Trophoblast cell (in vitro differentiated cells and primary cell): ENCODE data around the gene TMEM121B.

Experiments used
- DNase-seq, 2 donors: peaks; one replicate each; pipeline ENCODE4 v3.0.0-alpha.2; 2016
- H2AFZ ChIP-seq: 2 replicates; pipeline ENCODE4 v1.6.1; 2013; ENCODE audit warnings: low read length, moderate library complexity, mild to moderate bottlenecking; ENCODE audit not compliant: insufficient read depth, poor library complexity
- H2AK5ac ChIP-seq: 2 replicates; pipeline ENCODE4 v1.6.1; 2013; ENCODE audit warnings: mild to moderate bottlenecking, low read length
- H2BK120ac ChIP-seq: 2 replicates; pipeline ENCODE4 v1.6.1; 2013; ENCODE audit warnings: low read length, mild to moderate bottlenecking, moderate library complexity; ENCODE audit not compliant: insufficient read depth, poor library complexity
- H2BK12ac ChIP-seq: 2 replicates; pipeline ENCODE4 v1.6.1; 2013; ENCODE audit warnings: mild to moderate bottlenecking, low read length, moderate library complexity
- H2BK5ac ChIP-seq: 2 replicates; pipeline ENCODE4 v1.6.1; 2013; ENCODE audit warnings: low read length, low read depth, moderate library complexity, mild to moderate bottlenecking; ENCODE audit not compliant: poor library complexity
- H3K14ac ChIP-seq: 2 replicates; pipeline ENCODE4 v1.6.1; 2013; ENCODE audit warnings: mild to moderate bottlenecking, low read length
- H3K18ac ChIP-seq: 2 replicates; pipeline ENCODE4 v1.6.1; 2013; ENCODE audit warnings: mild to moderate bottlenecking, low read length
- H3K23ac ChIP-seq: 2 replicates; pipeline ENCODE4 v1.6.1; 2013; ENCODE audit warnings: low read length
- H3K27ac ChIP-seq: 2 replicates; pipeline ENCODE4 v1.5.1; 2013; ENCODE audit warnings: low read depth, mild to moderate bottlenecking, inconsistent platforms, low read length, moderate library complexity
- H3K27me3 ChIP-seq: 2 replicates; pipeline ENCODE4 v1.6.1; 2013; ENCODE audit warnings: inconsistent platforms, mild to moderate bottlenecking, low read length, moderate library complexity; ENCODE audit not compliant: insufficient read depth
- H3K36me3 ChIP-seq, 2 experiments: 1 replicate in 1 of 2; 2 replicates in 1 of 2; pipeline ENCODE4 v1.6.1; 2013; ENCODE audit warnings: low read length in 2 of 2, mild to moderate bottlenecking in 2 of 2, moderate library complexity in 1 of 2; ENCODE audit not compliant: insufficient read depth in 2 of 2, control insufficient read depth in 1 of 2
- H3K4ac ChIP-seq: 2 replicates; pipeline ENCODE4 v1.6.1; 2013; ENCODE audit warnings: low read depth, mild to moderate bottlenecking, low read length, moderate library complexity
- H3K4me1 ChIP-seq, 2 experiments: 1 replicate in 1 of 2; 2 replicates in 1 of 2; pipeline ENCODE4 v1.6.1; 2013; ENCODE audit warnings: low read length in 2 of 2, mild to moderate bottlenecking in 2 of 2, moderate library complexity in 1 of 2; ENCODE audit not compliant: insufficient read depth in 2 of 2, control insufficient read depth in 1 of 2
- H3K4me2 ChIP-seq: 2 replicates; pipeline ENCODE4 v1.6.1; 2013; ENCODE audit warnings: inconsistent platforms, mild to moderate bottlenecking, low read length, moderate library complexity
- H3K4me3 ChIP-seq: 2 replicates; pipeline ENCODE4 v1.5.1; 2013; ENCODE audit warnings: mild to moderate bottlenecking, low read depth, low read length, inconsistent platforms
- H3K79me1 ChIP-seq: one replicate; pipeline ENCODE4 v1.6.1; 2013; ENCODE audit warnings: low read length
- H3K79me2 ChIP-seq: 2 replicates; pipeline ENCODE4 v1.6.1; 2013; ENCODE audit warnings: low read length, mild to moderate bottlenecking; ENCODE audit not compliant: control insufficient read depth, insufficient read depth, poor library complexity
- H3K9ac ChIP-seq: 2 replicates; pipeline ENCODE4 v1.6.1; 2013; ENCODE audit warnings: mild to moderate bottlenecking, low read length
- H3K9me3 ChIP-seq: 2 replicates; pipeline ENCODE4 v1.6.1; 2013; ENCODE audit warnings: low read depth, mild to moderate bottlenecking, control low read depth, inconsistent platforms, low read length; ENCODE audit not compliant: insufficient read depth
- H4K12ac ChIP-seq: 2 replicates; pipeline ENCODE4 v1.6.1; 2013; ENCODE audit warnings: low read depth, mild to moderate bottlenecking, low read length, moderate library complexity
- H4K8ac ChIP-seq: 2 replicates; pipeline ENCODE4 v1.6.1; 2013; ENCODE audit warnings: low read depth, mild to moderate bottlenecking, low read length, moderate library complexity
- H4K91ac ChIP-seq: one replicate; pipeline ENCODE4 v1.6.1; 2013; ENCODE audit warnings: low read depth, mild to moderate bottlenecking, low read length, moderate library complexity
- WGBS: extraction: QIAGEN DNeasy Blood & Tissue Kit; methylation state at CpG from one replicate; pipeline ENCODE4 v1.1.7; 2013; ENCODE audit warnings: missing lambda C conversion rate; ENCODE audit not compliant: insufficient read length, insufficient coverage; ENCODE audit errors: extremely low coverage; 5-methylcytosine and 5-hydroxymethylcytosine counted together

The TMEM121B gene

DNA sequence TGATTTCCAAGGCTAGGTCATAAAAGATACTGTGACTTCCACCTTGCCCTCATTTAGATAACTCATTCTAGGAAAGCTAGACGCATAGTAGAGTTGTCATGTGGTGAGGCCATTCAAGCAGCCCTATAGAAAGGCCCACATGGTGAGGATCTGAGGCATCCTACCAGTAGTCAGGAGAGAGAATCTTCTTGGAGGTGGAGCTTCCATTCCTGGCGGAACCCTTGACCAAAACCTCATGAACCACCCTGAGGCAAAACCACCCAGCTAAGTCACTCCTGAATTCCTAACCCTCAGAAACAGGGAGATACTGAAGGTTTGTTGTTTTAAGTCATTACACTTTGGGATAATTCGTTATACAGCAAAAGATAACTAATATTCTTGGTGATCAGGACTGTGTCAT lies 40.8 kb upstream of the TMEM121B start:
- DNase-seq = peak; percentile 58 to 71
- Histone ChIP-seq H3K79me2 (peaks cover 9% of the 10 kb centered on the region), H3K9ac (no peak overlapping the region), H2BK120ac (no peak overlapping the region), H2BK12ac (no peak overlapping the region), H3K4me2 (no peak overlapping the region), H3K4me3 (no peak overlapping the region), H3K27ac (no peak overlapping the region), H3K23ac (no peak overlapping the region), H3K4ac (no peak overlapping the region), H2AK5ac (no peak overlapping the region), H4K12ac (no peak overlapping the region), H3K4me1 (peaks cover 6% of the 10 kb centered on the region in 2 experiments), H4K91ac (no peak overlapping the region), H2AFZ (no peak overlapping the region), H4K8ac (no peak overlapping the region), H3K36me3 (no peaks in the 10 kb centered on the region), H3K18ac (no peak overlapping the region), H2BK5ac (no peak overlapping the region), H3K14ac (no peak overlapping the region), H3K9me3 (no peaks in the 10 kb centered on the region), H3K79me1 (peaks cover 11% of the 10 kb centered on the region), H3K27me3 (no peaks in the 10 kb centered on the region)
- no CpG with 5 or more reads among the region's 3 CpGs for WGBS

DNA sequence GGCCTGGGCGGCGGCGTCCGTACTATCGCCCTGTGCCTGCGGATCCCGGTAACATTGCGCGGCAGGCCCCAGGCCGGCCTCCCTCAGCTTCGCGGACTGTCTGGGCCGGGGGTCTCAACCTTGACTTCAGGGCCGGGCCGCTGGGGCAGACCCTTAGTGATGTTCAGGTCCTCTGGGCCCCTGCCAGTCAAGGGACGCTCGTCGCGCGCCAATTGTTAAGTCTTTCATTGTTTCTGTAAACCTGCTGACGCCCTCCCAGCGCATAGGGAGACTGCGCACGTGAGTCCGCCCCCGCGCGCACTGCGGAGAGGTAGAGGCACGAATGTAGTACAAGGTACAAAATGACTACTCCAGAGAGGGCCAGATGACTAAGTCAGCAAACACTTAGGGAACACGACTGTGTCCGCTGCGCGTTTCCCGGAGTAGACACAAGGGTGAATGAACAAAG lies 38.4 kb upstream of the TMEM121B start:
- peak overlapping the region; percentile 93 for H4K8ac ChIP-seq
- H3K27me3 ChIP-seq = no peaks in the 10 kb centered on the region
- H3K14ac ChIP-seq = peak overlapping the region; percentile 69
- H2BK12ac ChIP-seq = peak overlapping the region; percentile 9
- peak overlapping the region; percentile 91 for H2AFZ ChIP-seq
- H3K9ac ChIP-seq = peak overlapping the region; percentile 88
- H3K23ac ChIP-seq = no peak overlapping the region
- H3K4me2 ChIP-seq = peak overlapping the region; percentile 83
- H2BK120ac ChIP-seq = peak overlapping the region; percentile 24
- H3K4me1 ChIP-seq = peaks cover 6% of the 10 kb centered on the region in 2 experiments
- H3K79me2 ChIP-seq = peaks cover 9% of the 10 kb centered on the region
- peak overlapping the region; percentile 11 for H2AK5ac ChIP-seq
- H3K79me1 ChIP-seq = peaks cover 11% of the 10 kb centered on the region
- no CpG with 5 or more reads among the region's 35 CpGs for WGBS
- no peaks in the 10 kb centered on the region for H3K36me3 ChIP-seq
- peak overlapping the region; percentile 90 for H3K4me3 ChIP-seq
- no peak overlapping the region for H3K27ac ChIP-seq
- peak in 1 of 2 donors; percentile 58 for DNase-seq
- peak overlapping the region; percentile 74 for H3K18ac ChIP-seq
- H4K12ac ChIP-seq = peak overlapping the region; percentile 83
- H3K9me3 ChIP-seq = no peaks in the 10 kb centered on the region
- peak overlapping the region; percentile 58 for H4K91ac ChIP-seq
- H3K4ac ChIP-seq = peak overlapping the region; percentile 37
- H2BK5ac ChIP-seq = peak overlapping the region; percentile 28

DNA sequence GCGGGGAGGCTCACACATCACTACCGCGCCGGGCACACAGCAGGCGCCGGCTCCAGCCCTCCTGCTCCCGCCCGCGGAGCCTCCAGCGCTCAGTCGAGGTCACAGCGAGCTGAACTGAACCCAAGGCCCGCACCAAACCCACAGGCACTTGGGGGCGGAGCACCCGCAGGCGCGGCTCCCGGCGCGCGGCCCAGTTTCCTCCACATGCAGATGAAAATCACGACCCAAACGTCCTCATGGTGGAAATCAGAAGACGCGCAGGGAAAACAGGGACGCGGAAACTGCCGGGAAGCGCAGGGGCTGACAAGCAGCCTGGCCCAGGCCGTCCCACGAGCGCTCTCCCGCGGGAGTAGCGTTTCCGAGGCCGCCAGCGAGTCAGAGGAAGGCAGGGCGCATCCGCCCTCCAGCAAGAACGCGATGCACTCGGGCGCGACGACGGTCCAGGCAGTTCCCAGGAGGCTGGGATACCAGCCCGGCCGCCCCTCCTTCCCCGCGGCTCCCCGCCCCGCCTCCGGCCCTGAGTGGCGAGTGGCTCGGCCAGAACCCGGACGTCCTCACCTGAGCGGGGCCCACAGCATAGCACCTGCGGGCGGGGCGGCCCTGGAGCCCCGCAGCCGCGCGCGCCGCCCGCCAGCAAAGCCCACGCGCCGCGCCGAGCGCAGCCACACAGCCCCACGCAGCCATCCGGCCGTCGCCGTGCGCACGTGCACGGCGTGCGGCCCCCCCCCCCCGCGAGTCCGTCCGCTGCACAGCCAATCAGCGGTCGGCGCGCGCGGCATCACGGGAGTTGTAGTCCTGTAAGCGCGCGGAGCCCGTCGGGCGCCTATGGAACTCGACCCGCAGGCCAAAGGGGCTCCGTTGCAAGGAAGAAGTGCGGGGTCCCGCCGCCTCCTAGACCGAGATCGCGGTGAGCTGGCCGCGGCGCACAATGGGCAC lies 37.7 kb upstream of the TMEM121B start, which contains the start of gene HDHD5:
TSS of gene HDHD5 (minus strand) at position 710 of the 936 bp plus-strand sequence. CDS start at position 684, 26 bp downstream.
- peak; percentile 87 to 89 for DNase-seq
- H3K79me1 ChIP-seq = peaks cover 11% of the 10 kb centered on the region

DNA sequence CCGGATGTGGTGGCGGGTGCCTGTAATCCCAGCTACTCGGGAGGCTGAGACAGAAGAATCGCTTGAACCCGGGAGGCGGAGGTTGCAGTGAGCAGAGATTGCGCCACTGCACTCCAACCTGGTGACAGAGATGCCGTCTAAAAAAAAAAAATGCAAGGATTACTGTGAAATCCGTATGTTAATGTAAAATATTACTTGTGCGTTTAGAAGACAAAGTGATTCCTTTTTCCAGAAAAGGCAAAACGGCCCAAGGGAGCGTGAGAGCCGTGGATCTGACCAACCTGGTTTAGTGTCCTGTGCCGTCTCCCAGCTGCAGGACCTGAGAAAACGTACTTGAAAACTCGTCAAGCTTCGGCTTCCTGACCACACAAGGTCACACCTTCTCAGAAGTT lies 37.0 kb upstream of the TMEM121B start:
- WGBS = no CpG with 5 or more reads among the region's 17 CpGs
- no peak overlapping the region for H3K23ac ChIP-seq

More for the DNA sequence above, 37.7 kb upstream of the TMEM121B start, which contains the start of gene HDHD5:
- Histone ChIP-seq H2BK120ac (peak within 1 kb of the TSS; percentile 64), H3K4me2 (peak within 1 kb of the TSS; percentile 83), H2BK5ac (peak within 1 kb of the TSS; percentile 75), H3K79me2 (peaks cover 9% of the 10 kb centered on the region), H3K27ac (peak within 1 kb of the TSS; percentile 62), H3K27me3 (no peaks in the 10 kb centered on the region), H3K14ac (peak within 1 kb of the TSS; percentile 89), H2AK5ac (peak within 1 kb of the TSS; percentile 11), H3K4ac (peak within 1 kb of the TSS; percentile 37), H4K91ac (peak within 1 kb of the TSS; percentile 82), H3K4me3 (peak within 1 kb of the TSS; percentile 90), H3K18ac (peak within 1 kb of the TSS; percentile 93), H3K36me3 (no peaks in the 10 kb centered on the region), H3K23ac (no peak within 1 kb of the TSS), H4K8ac (peak within 1 kb of the TSS; percentile 96), H3K9ac (peak within 1 kb of the TSS; percentile 88), H2AFZ (peak within 1 kb of the TSS; percentile 94), H4K12ac (peak within 1 kb of the TSS; percentile 87), H2BK12ac (peak within 1 kb of the TSS; percentile 69), H3K4me1 (peaks cover 6% of the 10 kb centered on the region in 2 experiments), H3K9me3 (no peaks in the 10 kb centered on the region)
- no CpG with 5 or more reads among the region's 114 CpGs for WGBS

More for the DNA sequence above, 37.0 kb upstream of the TMEM121B start:
- Histone ChIP-seq H4K8ac (peak overlapping the region; percentile 96), H2AK5ac (no peak overlapping the region), H3K36me3 (no peaks in the 10 kb centered on the region), H3K4ac (no peak overlapping the region), H3K4me3 (peak overlapping the region; percentile 90), H3K79me2 (peaks cover 9% of the 10 kb centered on the region), H4K12ac (peak overlapping the region; percentile 87), H3K4me2 (peak overlapping the region; percentile 83), H3K9me3 (no peaks in the 10 kb centered on the region), H3K27ac (peak overlapping the region; percentile 62), H2BK120ac (peak overlapping the region; percentile 64), H3K79me1 (peaks cover 11% of the 10 kb centered on the region), H2AFZ (peak overlapping the region; percentile 94), H3K18ac (peak overlapping the region; percentile 93), H3K9ac (no peak overlapping the region), H2BK5ac (peak overlapping the region; percentile 75), H3K14ac (peak overlapping the region; percentile 89), H4K91ac (peak overlapping the region; percentile 82), H3K27me3 (no peaks in the 10 kb centered on the region), H3K4me1 (peaks cover 6% of the 10 kb centered on the region in 2 experiments), H2BK12ac (no peak overlapping the region)
- DNase-seq = no peak
